ENCODE measurements around the gene AADAC. TPM values are rescaled to one million over a fixed set of nuclear protein-coding genes. Genes with fewer than 3 reads are reported as not detected.
"Not testable (repeated sequence)": the region's sequence is repeated elsewhere in the genome, so short reads cannot be mapped to it uniquely, and the experiment has no call there.

AADAC gene
- total RNA-seq, 2 experiments from 2014 or later, result not detected

DNA sequence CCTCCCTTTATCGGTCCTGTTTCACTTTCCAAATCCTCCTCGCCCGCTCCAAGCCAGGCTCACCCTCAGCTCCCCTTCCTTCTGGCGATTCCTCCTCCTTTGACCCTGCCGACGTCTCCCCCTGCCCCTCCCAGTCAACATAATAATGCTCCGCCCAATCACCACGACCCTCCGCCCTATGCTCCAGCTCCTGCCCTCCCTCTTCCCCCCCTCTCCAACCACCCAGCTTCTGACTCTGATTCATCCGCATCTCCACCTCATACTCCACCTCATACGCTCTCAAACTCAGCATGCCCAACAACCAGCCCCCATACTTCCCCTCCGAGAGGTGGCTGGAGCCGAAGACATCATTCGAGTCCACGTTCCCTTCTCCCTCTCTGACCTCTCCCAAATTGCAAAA is 7.1 kb upstream of the AADAC start:
- DNase-seq, result no peak
- Mint-ChIP-seq H3K36me3 (ENCODE audit: low read depth) (no peaks in the 10 kb centered on the region), H3K9me3 (ENCODE audit: insufficient read depth) (no peaks in the 10 kb centered on the region), H3K4me1 (ENCODE audit: low read depth) (no peaks in the 10 kb centered on the region), H3K27ac (no peak overlapping the region), H3K4me3 (no peak overlapping the region), H3K27me3 (ENCODE audit: low read depth) (no peaks in the 10 kb centered on the region)
- POLR2A ChIA-PET, result no interaction called here
- ATAC-seq, result no peak
- CTCF ChIA-PET, result no interaction called here

DNA sequence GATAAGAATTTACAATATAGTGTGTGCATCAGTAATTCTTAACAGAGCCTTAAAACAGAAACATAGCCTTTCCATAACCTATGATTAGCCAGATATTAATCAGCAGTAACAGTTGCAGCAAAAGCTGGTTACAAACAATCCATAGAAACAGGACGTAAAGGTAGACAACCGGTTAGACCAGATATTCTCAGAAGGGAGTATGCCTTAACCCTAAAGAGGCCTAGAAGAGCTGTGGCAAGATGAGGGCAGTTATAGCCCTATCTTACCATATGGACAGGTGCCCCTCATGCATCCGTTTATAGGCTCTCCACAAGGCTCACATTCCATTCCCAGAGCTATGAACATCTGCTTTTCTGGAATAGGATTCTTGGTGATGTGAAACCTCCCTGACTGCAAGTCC is 5.0 kb upstream of the AADAC start:
- H3K4me3 Mint-ChIP-seq; ATAC-seq; H3K27me3 Mint-ChIP-seq (ENCODE audit: low read depth); H3K9me3 Mint-ChIP-seq (ENCODE audit: insufficient read depth); POLR2A ChIA-PET; H3K4me1 Mint-ChIP-seq (ENCODE audit: low read depth); DNase-seq; H3K27ac Mint-ChIP-seq; H3K36me3 Mint-ChIP-seq (ENCODE audit: low read depth); CTCF ChIA-PET: not testable (repeated sequence)

- ATAC-seq, result no peak
- no peaks in the 10 kb centered on the region for H3K4me1 Mint-ChIP-seq (ENCODE audit: low read depth)
- CTCF ChIA-PET, result no interaction called here
These were observed 2.4 kb upstream of the AADAC start for GRCh38 chr3:151811474-151811873.

DNA sequence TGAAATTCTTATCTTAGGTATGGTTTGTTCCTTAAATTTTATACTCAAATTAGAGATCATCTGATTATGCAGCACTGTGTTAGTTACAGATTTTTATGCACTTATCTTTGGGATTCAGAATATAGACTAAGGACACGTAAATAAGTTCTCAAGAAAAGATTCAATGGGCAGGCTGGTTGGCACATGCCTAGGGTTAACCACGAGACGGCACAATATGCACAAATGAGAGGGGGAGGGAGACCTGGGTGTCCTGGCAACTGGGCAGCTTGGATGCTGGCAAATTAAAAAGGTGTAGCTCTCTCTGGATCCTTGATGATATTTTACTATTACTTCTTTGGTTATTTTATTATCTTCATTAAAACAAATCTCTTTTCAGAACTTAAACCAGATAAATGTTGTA is 672 bp downstream of the AADAC start:
- H3K36me3 Mint-ChIP-seq (ENCODE audit: low read depth), result no peaks in the 10 kb centered on the region
- no peak overlapping the region for H3K4me3 Mint-ChIP-seq
- DNase-seq, result no peak
- no peaks in the 10 kb centered on the region for H3K4me1 Mint-ChIP-seq (ENCODE audit: low read depth)
- ATAC-seq, result no peak
- H3K27ac Mint-ChIP-seq, result no peak overlapping the region
- H3K9me3 Mint-ChIP-seq (ENCODE audit: insufficient read depth), result no peaks in the 10 kb centered on the region
- peaks cover 18% of the 10 kb centered on the region for H3K27me3 Mint-ChIP-seq (ENCODE audit: low read depth)
- ChIA-PET CTCF (interaction anchor here (1.4 to 1.5 kb wide), 2 partner anchors 18 to 104 kb away, joined by 3 to 4 read pairs; no protein-coding TSS in a partner anchor), POLR2A (no interaction called here)

More at GRCh38 chr3:151811474-151811873, 2.4 kb upstream of the AADAC start:
- Mint-ChIP-seq H3K4me3 (no peak overlapping the region), H3K9me3 (ENCODE audit: insufficient read depth) (no peaks in the 10 kb centered on the region), H3K36me3 (ENCODE audit: low read depth) (no peaks in the 10 kb centered on the region), H3K27me3 (ENCODE audit: low read depth) (peaks cover 12% of the 10 kb centered on the region), H3K27ac (no peak overlapping the region)
- no peak for DNase-seq
- POLR2A ChIA-PET, result no interaction called here

GRCh38 chr3:151816091-151816604 is 2.2 kb downstream of the AADAC start:
- H3K27ac Mint-ChIP-seq, result no peak overlapping the region
- CTCF ChIA-PET, result interaction anchor here (1.4 kb wide), 1 partner anchor 103 kb away, joined by 4 read pairs; no protein-coding TSS in a partner anchor
- POLR2A ChIA-PET, result no interaction called here
- H3K9me3 Mint-ChIP-seq (ENCODE audit: insufficient read depth), result no peaks in the 10 kb centered on the region
- DNase-seq (no peak), ATAC-seq (no peak)
- H3K4me1 Mint-ChIP-seq (ENCODE audit: low read depth), result no peaks in the 10 kb centered on the region
- peaks cover 21% of the 10 kb centered on the region for H3K27me3 Mint-ChIP-seq (ENCODE audit: low read depth)
- H3K4me3 Mint-ChIP-seq, result no peak overlapping the region
- no peaks in the 10 kb centered on the region for H3K36me3 Mint-ChIP-seq (ENCODE audit: low read depth)

DNA sequence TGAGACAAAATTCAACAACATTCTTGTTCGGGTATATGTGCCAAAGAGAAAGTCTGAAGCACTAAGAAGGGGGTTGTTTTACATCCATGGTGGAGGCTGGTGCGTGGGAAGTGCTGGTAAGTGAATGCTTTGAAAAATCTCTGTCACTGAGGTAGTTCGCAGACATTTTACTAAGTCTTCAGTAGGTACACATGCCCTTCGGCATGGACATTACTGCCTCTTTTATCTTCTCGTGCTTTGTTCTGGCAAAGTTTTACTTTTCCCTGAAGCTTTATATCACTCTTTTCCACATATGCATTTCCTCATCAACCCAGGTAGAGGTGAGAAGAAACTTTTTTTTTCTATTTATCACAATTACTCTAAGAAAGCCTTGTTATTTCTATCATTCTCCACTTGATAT is 3.6 kb downstream of the AADAC start:
- no peak for ATAC-seq
- CTCF ChIA-PET, result no interaction called here
- POLR2A ChIA-PET, result no interaction called here
- Mint-ChIP-seq H3K9me3 (ENCODE audit: insufficient read depth) (no peaks in the 10 kb centered on the region), H3K4me3 (no peak overlapping the region), H3K36me3 (ENCODE audit: low read depth) (no peaks in the 10 kb centered on the region), H3K4me1 (ENCODE audit: low read depth) (no peaks in the 10 kb centered on the region), H3K27ac (no peak overlapping the region), H3K27me3 (ENCODE audit: low read depth) (peaks cover 21% of the 10 kb centered on the region)
- no peak for DNase-seq

- Mint-ChIP-seq H3K4me3 (no peak overlapping the region), H3K27me3 (ENCODE audit: low read depth) (peaks cover 21% of the 10 kb centered on the region), H3K36me3 (ENCODE audit: low read depth) (no peaks in the 10 kb centered on the region), H3K4me1 (ENCODE audit: low read depth) (no peaks in the 10 kb centered on the region), H3K9me3 (ENCODE audit: insufficient read depth) (no peaks in the 10 kb centered on the region), H3K27ac (no peak overlapping the region)
- DNase-seq (no peak), ATAC-seq (no peak)
- ChIA-PET CTCF (no interaction called here), POLR2A (no interaction called here)
These were observed 4.4 kb downstream of the AADAC start for GRCh38 chr3:151818361-151818760.

- ATAC-seq (no peak), DNase-seq (no peak)
- CTCF ChIA-PET, result no interaction called here
- H3K4me1 Mint-ChIP-seq (ENCODE audit: low read depth), result no peaks in the 10 kb centered on the region
- no peaks in the 10 kb centered on the region for H3K36me3 Mint-ChIP-seq (ENCODE audit: low read depth)
- POLR2A ChIA-PET, result no interaction called here
- no peak overlapping the region for H3K4me3 Mint-ChIP-seq
- H3K27me3 Mint-ChIP-seq (ENCODE audit: low read depth), result peaks cover 21% of the 10 kb centered on the region
- no peaks in the 10 kb centered on the region for H3K9me3 Mint-ChIP-seq (ENCODE audit: insufficient read depth)
- H3K27ac Mint-ChIP-seq, result no peak overlapping the region
These were observed 6.0 kb downstream of the AADAC start for GRCh38 chr3:151819910-151820309.

GRCh38 chr3:151827816-151828215 is 13.9 kb downstream of the AADAC start:
- DNase-seq, result no peak
- ChIA-PET CTCF (interaction anchor here (1.8 kb wide), 1 partner anchor 11 kb away, joined by 7 read pairs; no protein-coding TSS in a partner anchor), POLR2A (interaction anchor here (0.7 kb wide), 1 partner anchor 1092 kb away, joined by 4 read pairs; no protein-coding TSS in a partner anchor)
- Mint-ChIP-seq H3K27me3 (ENCODE audit: low read depth) (peaks cover 29% of the 10 kb centered on the region), H3K36me3 (ENCODE audit: low read depth) (no peaks in the 10 kb centered on the region), H3K4me3 (no peak overlapping the region), H3K9me3 (ENCODE audit: insufficient read depth) (no peaks in the 10 kb centered on the region), H3K4me1 (ENCODE audit: low read depth) (no peaks in the 10 kb centered on the region), H3K27ac (no peak overlapping the region)
- no peak for ATAC-seq

DNA sequence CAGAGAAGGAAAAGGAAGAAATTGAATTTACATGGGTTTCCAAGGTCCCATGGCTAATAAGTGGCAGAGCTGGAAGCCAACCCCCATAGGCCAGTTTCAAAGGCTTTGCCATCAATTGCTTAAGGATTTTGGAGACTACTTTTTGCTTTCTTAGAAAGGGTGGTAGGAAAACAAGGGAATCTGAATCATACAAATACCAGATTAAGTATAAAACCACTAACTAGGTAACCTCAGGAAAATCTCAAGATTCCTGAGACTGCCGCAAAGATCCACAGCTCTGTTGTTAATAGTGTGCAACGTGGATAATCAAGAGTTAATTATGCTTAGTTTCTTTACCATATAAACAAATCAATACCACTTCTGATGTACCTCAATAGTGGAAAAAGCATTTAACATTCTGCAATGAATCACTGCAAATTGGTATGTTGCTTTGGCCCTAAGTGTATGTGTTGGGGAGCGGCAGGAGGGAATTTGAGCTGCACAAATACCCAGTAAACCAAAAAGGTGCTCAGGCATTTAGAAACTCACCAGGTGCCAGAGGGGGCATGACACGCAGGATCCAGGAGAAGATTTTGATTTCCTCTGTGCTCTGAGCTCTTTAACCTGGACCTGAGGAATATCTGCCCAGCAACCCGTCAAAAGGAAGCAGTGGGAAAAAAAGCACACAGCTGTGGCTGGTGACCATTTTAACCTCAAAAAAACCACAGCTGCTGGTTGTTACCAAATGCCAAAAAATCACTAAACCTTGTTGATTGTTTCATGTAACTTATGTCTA is 22.0 kb downstream of the AADAC start:
- no peak for DNase-seq
- ATAC-seq, result no peak
- Mint-ChIP-seq H3K4me3 (no peak overlapping the region), H3K27ac (no peak overlapping the region), H3K27me3 (ENCODE audit: low read depth) (peaks cover 38% of the 10 kb centered on the region), H3K36me3 (ENCODE audit: low read depth) (no peaks in the 10 kb centered on the region), H3K4me1 (ENCODE audit: low read depth) (no peaks in the 10 kb centered on the region), H3K9me3 (ENCODE audit: insufficient read depth) (no peaks in the 10 kb centered on the region)
- ChIA-PET CTCF (interaction anchor here (2.0 to 4.4 kb wide), 2 partner anchors 40 to 608 kb away, joined by 6 to 25 read pairs; no protein-coding TSS in a partner anchor), POLR2A (no interaction called here)

DNA sequence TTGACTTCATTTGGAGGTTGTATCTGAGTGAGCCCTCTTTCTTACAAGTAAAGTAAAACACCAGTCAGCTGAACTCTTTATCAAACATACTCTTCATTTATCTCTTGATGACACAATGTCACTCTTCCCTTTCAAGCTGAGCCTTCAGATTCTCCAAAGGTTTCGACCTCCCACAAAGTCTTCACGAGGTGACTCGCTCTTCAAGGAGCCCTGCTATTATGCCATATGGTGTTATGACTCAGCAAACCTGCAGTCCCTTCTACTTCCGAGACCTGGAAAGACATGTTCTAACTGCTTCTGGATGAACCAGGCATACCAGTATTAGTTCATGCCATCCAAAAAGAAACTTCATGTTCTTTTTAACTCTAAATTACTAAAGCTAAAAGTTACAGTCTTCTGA is 23.1 kb downstream of the AADAC start:
- Mint-ChIP-seq H3K4me3 (no peak overlapping the region), H3K36me3 (ENCODE audit: low read depth) (no peaks in the 10 kb centered on the region), H3K9me3 (ENCODE audit: insufficient read depth) (no peaks in the 10 kb centered on the region), H3K27me3 (ENCODE audit: low read depth) (peaks cover 37% of the 10 kb centered on the region), H3K27ac (no peak overlapping the region), H3K4me1 (ENCODE audit: low read depth) (no peaks in the 10 kb centered on the region)
- POLR2A ChIA-PET, result no interaction called here
- DNase-seq (no peak), ATAC-seq (no peak)
- CTCF ChIA-PET, result interaction anchor here (0.5 to 4.4 kb wide), 6 partner anchors 39 to 669 kb away, joined by 3 to 25 read pairs (median 12); no protein-coding TSS in a partner anchor

GRCh38 chr3:151838574-151839312 is 24.8 kb downstream of the AADAC start:
- H3K36me3 Mint-ChIP-seq (ENCODE audit: low read depth), result no peaks in the 10 kb centered on the region
- H3K4me1 Mint-ChIP-seq (ENCODE audit: low read depth), result no peaks in the 10 kb centered on the region
- H3K9me3 Mint-ChIP-seq (ENCODE audit: insufficient read depth), result no peaks in the 10 kb centered on the region
- H3K27me3 Mint-ChIP-seq (ENCODE audit: low read depth), result peaks cover 30% of the 10 kb centered on the region
- DNase-seq (peak; percentile 61), ATAC-seq (peak; percentile 88)
- ChIA-PET POLR2A (no interaction called here), CTCF (interaction anchor here (0.5 to 4.4 kb wide), 21 partner anchors 10 to 735 kb away, joined by 3 to 25 read pairs (median 4); partner anchors contain the start of gene P2RY14)
- no peak overlapping the region for H3K27ac Mint-ChIP-seq
- no peak overlapping the region for H3K4me3 Mint-ChIP-seq
